Mononuclear cell (primary cell): ENCODE measurements around the gene HCN2. TPM values are rescaled to one million over a fixed set of nuclear protein-coding genes. Genes with fewer than 3 reads are reported as not detected.

Experiments
- H3K27me3 ChIP-seq: 2 replicates; pipeline ENCODE4 v1.6.0; 2011; ENCODE audit warnings: low read length, control low read depth; ENCODE audit not compliant: insufficient read depth
- H3K4me1 ChIP-seq: 2 replicates; pipeline ENCODE4 v1.5.1; 2011; ENCODE audit warnings: mild to moderate bottlenecking, low read length, control low read depth; ENCODE audit not compliant: insufficient read depth
- H3K4me3 ChIP-seq: 2 replicates; pipeline ENCODE4 v1.5.1; 2011; ENCODE audit warnings: mild to moderate bottlenecking, low read length, moderate library complexity
- H3K9me3 ChIP-seq: 2 replicates; pipeline ENCODE4 v1.5.1; 2011; ENCODE audit warnings: low read depth, mild to moderate bottlenecking, control low read depth, low read length
- total RNA-seq: library from RNA; depleted of rRNA; stranded (reverse); fragments of >200 nt; gene quantifications from one replicate; pipeline ENCODE4 v1.2.3, GENCODE V29; 2012

Gene HCN2
- total RNA-seq, 1 donor, result 0.21 TPM

- Histone ChIP-seq H3K9me3 (no peaks in the 10 kb centered on the region), H3K4me1 (peaks cover 16% of the 10 kb centered on the region), H3K4me3 (no peak overlapping the region), H3K27me3 (peaks cover 24% of the 10 kb centered on the region)
These were observed 664 bp upstream of the HCN2 start for GRCh38 chr19:588741-589692.

DNA sequence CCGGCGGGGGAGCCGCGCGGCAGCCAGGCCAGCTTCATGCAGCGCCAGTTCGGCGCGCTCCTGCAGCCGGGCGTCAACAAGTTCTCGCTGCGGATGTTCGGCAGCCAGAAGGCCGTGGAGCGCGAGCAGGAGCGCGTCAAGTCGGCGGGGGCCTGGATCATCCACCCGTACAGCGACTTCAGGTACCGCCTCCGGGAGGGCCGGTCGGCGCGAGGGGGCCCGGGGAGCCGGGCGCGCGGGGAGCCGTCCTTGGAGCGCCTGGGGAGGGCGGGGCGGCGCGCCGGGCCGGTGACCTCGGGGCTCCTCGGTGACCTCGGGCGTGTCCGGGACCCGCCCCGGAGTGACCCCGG, 690 bp downstream of the HCN2 start:
- no peaks in the 10 kb centered on the region for H3K9me3 ChIP-seq
- no peak overlapping the region for H3K4me3 ChIP-seq
- H3K4me1 ChIP-seq, result peaks cover 16% of the 10 kb centered on the region
- H3K27me3 ChIP-seq, result peaks cover 24% of the 10 kb centered on the region

DNA sequence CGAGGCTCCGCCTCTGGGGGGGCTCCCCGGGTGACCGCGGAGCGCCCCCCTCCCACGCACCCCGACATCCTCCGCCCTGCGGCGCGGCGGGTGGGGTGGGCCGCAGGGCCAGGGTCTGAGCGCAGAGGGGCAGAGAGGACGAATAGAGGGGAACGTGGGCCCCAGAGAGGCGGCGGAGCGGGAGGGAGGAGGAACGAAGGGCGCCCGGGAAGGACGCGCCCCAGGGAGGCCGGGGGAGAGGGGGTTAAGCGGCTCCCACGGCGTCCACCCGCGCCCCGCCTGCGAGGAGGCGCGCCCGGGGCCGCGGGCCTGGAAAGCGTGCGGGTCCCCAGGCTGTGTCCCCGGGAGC, 1.0 kb downstream of the HCN2 start:
- no peaks in the 10 kb centered on the region for H3K9me3 ChIP-seq
- no peak overlapping the region for H3K4me3 ChIP-seq
- H3K4me1 ChIP-seq, result peaks cover 16% of the 10 kb centered on the region
- H3K27me3 ChIP-seq, result peaks cover 24% of the 10 kb centered on the region

GRCh38 chr19:591099-591958, 1.6 kb downstream of the HCN2 start:
- Histone ChIP-seq H3K9me3 (no peaks in the 10 kb centered on the region), H3K27me3 (peaks cover 24% of the 10 kb centered on the region), H3K4me1 (peaks cover 16% of the 10 kb centered on the region), H3K4me3 (no peak overlapping the region)

GRCh38 chr19:592101-592500, 2.4 kb downstream of the HCN2 start:
- Histone ChIP-seq H3K4me3 (no peak overlapping the region), H3K27me3 (peaks cover 24% of the 10 kb centered on the region), H3K4me1 (peaks cover 16% of the 10 kb centered on the region), H3K9me3 (no peaks in the 10 kb centered on the region)

DNA sequence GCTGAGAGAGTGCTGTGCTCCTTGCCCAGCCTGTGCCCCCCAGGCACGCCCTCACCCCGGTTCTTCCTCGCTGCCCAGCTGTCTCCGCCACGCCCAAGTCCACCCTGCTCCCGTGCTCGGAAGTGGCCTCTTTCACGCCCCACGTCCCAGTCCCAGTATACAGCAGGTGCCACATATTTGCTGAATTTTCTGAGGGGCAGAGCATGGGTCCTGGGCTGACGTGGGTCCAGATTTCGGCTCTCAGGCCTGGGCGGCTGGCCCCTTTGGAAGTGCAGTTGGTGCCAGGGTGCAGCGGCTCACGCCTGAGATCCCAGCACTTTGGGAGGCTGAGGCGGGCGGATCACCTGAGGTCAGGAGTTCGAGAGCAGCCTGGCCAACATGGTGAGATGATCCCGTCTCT, 3.4 kb downstream of the HCN2 start:
- Histone ChIP-seq H3K9me3 (no peaks in the 10 kb centered on the region), H3K27me3 (peaks cover 22% of the 10 kb centered on the region), H3K4me1 (peaks cover 16% of the 10 kb centered on the region), H3K4me3 (no peak overlapping the region)

- Histone ChIP-seq H3K4me3 (no peak overlapping the region), H3K27me3 (peaks cover 18% of the 10 kb centered on the region), H3K4me1 (peaks cover 13% of the 10 kb centered on the region), H3K9me3 (no peaks in the 10 kb centered on the region)
These were observed 3.8 kb downstream of the HCN2 start for GRCh38 chr19:593505-593904.

DNA sequence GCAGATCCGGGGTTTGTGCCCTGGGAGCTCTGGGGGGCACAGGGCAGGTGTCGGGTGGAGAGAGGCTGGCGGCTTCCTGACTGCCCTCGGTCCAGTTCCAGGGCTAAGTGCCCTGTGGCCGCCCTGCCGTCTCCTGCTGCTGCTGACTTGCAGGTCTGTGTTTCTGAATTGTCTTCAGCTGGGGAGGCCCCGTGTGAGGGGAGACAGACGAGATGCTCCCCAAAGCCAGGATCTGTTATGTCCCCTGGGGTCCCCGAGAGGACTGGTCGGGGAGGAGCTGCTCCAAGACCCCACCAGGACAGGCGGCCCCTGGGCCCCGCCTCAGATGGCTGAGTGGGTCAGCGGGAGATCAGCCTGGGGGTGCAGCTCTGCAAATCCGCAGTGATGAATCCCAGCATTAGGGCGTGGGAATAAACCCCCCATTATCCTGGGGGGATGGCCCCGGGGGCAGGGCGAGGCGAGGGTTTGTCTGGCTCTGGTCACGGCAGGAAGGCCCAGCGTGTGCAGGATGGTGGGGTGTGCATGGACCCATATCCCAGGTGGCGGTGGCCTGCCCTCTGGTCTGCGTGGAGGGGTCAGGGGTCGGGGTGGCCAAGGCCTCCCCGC, 4.7 kb downstream of the HCN2 start:
- peaks cover 9% of the 10 kb centered on the region for H3K27me3 ChIP-seq

DNA sequence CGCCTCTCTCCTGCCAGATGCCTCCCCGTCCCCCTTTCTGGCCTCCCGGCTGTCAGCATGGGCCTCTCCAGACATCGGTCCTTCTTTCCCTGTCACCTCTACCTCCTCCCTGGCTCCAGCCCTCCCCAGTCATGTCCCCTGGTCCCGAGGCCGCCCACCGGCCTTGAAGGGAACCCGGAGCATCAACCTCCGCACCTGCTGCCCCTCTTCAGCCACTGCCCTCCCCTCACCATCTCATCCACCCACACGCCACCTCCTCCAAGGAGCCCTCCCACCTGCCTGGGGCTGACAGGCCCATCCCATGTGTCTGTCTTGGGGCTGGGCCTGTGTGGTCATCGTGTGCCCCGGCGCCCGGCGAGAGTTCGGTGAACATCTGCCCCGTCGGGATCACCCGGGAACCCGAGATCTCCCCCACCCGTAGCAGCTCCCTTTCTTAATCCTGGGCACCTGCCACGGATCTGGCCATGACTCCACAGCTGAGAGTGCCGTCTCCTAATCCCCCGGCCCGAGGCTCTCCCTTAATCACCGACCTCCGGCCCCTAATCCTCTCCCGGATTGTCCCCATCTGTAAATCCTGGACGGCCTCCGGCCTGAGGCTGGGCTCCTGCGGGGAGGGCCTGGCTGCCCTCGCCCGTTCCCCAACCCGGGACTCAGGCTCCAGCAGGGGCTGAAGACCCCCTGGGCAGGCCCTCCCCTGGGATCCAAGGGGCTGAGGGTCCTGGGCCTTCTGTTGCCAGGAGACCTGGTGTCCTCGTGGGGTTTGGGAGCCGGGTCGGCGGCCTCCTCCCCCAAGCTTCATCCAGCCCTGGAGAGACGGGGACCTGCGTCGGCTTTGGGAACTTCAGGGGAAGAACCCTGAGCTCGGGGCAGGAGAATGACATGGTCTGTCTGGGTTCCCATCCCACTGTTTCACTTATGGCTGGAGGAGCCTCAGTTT, 5.9 kb downstream of the HCN2 start:
- H3K9me3 ChIP-seq, result no peaks in the 10 kb centered on the region
- no peak overlapping the region for H3K4me3 ChIP-seq
- H3K4me1 ChIP-seq, result peaks cover 4% of the 10 kb centered on the region
- peaks cover 8% of the 10 kb centered on the region for H3K27me3 ChIP-seq

More for the DNA sequence above, 4.7 kb downstream of the HCN2 start:
- Histone ChIP-seq H3K4me1 (peaks cover 6% of the 10 kb centered on the region), H3K9me3 (no peaks in the 10 kb centered on the region), H3K4me3 (no peak overlapping the region)

- Histone ChIP-seq H3K4me1 (no peaks in the 10 kb centered on the region), H3K27me3 (peaks cover 5% of the 10 kb centered on the region), H3K9me3 (no peaks in the 10 kb centered on the region), H3K4me3 (no peak overlapping the region)
These were observed 6.6 kb downstream of the HCN2 start for GRCh38 chr19:596263-596655.

GRCh38 chr19:597406-598315, 8.0 kb downstream of the HCN2 start:
- Histone ChIP-seq H3K9me3 (no peaks in the 10 kb centered on the region), H3K4me1 (no peaks in the 10 kb centered on the region), H3K4me3 (no peak overlapping the region), H3K27me3 (no peaks in the 10 kb centered on the region)

DNA sequence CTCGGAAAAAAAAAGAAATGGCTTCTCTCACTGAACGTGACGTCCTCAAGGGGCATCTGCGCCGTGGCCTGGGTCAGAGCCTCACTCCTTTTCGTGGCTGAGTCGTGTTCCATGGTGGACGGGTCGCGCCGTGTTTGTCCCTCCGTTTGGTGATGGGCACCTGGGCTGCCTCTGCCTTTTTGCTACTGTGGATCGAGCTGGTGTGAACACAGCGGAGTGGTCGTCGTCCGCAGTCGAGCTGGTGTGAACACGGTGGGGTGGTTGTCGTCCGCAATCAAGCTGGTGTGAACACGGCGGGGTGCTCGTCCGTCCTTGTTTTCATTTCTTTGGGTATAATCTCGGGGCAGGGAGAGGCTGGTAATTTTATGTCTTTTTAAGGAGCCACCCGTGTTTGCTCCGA, 11.6 kb downstream of the HCN2 start:
- H3K4me1 ChIP-seq, result no peaks in the 10 kb centered on the region
- no peaks in the 10 kb centered on the region for H3K27me3 ChIP-seq
- no peaks in the 10 kb centered on the region for H3K9me3 ChIP-seq
- no peak overlapping the region for H3K4me3 ChIP-seq

DNA sequence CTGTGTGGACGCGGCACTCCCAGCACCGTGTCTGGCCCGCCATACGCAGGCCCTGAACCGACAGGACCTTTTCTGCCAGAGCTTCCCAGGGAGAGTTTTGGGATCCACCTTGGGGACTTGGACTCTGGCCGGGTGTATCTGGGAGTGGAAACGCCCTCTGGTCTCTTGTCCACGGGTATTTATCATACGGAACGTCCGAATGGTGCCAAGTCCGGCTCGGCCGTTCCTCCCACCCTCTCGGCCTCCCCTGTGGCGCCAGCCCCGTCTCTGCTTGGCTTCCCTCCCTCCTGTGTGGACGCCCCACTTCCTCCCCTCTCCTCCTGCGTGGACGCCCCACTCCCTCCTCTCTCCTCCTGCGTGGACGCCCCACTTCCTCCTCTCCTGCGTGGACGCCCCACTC, 12.1 kb downstream of the HCN2 start:
- Histone ChIP-seq H3K27me3 (no peaks in the 10 kb centered on the region), H3K4me1 (no peaks in the 10 kb centered on the region), H3K4me3 (no peak overlapping the region), H3K9me3 (no peaks in the 10 kb centered on the region)
